SK-N-SH (cell line): ENCODE measurements around the gene ARHGAP10. TPM values are rescaled to one million over a fixed set of nuclear protein-coding genes. Genes with fewer than 3 reads are reported as not detected.

Experiments used
- CTCF ChIA-PET: fragments of 300-600, 350-600 bp; formaldehyde crosslinking; extraction: SDS; loops from one replicate; lab custom pipeline; 2021; lab: Yijun Ruan, JAX
- POLR2A ChIA-PET: fragments of 350-600 bp; sonication (Branson Sonifier 250); formaldehyde crosslinking; extraction: SDS; loops from one replicate; lab custom pipeline; 2020; ENCODE audit warnings: antibody characterized with exemption, inconsistent platforms; lab: Yijun Ruan, JAX
- DNase-seq: peaks from one replicate; pipeline ENCODE4 v3.0.0; 2012
- H2AFZ ChIP-seq: fragments of 200-600 bp; sonication (generic); 2 replicates; pipeline ENCODE4 v1.8.1; 2016; ENCODE audit warnings: antibody characterized with exemption, mild to moderate bottlenecking, low read depth
- H3F3A ChIP-seq: fragments of 200-600 bp; sonication (generic); replicated peaks from 2 replicates; pipeline ENCODE3; 2016; ENCODE audit warnings: antibody characterized with exemption, mild to moderate bottlenecking; ENCODE audit not compliant: insufficient read depth
- H3K27ac ChIP-seq, 2 experiments: fragments of 200-500 bp in 1 of 2; fragments of 200-600 bp in 1 of 2; sonication (Bioruptor generic) in 1 of 2; sonication (generic), shearing (Covaris generic) in 1 of 2; 2 replicates each; pipeline versions ENCODE4 v1.5.1 to v1.6.1; 2014 to 2016; ENCODE audit warnings: low read depth in 2 of 2, inconsistent platforms in 1 of 2, low read length in 1 of 2, mild to moderate bottlenecking in 1 of 2, mixed read lengths in 1 of 2
- H3K27me3 ChIP-seq: fragments of 200-600 bp; sonication (generic), shearing (Covaris generic); 2 replicates; pipeline ENCODE4 v1.6.1; 2016; ENCODE audit warnings: mixed run types; ENCODE audit not compliant: insufficient read depth
- H3K36me3 ChIP-seq, 2 experiments: fragments of 200-500 bp in 1 of 2; fragments of 200-600 bp in 1 of 2; sonication (Bioruptor generic) in 1 of 2; sonication (generic) in 1 of 2; replicated peaks in 1 of 2; 2 replicates each; pipeline versions ENCODE3 to v1.5.1; 2014 to 2016; ENCODE audit warnings: low read length in 1 of 2, mild to moderate bottlenecking in 1 of 2; ENCODE audit not compliant: insufficient read depth in 2 of 2, control insufficient read depth in 1 of 2
- H3K4me1 ChIP-seq, 2 experiments: fragments of 200-500 bp in 1 of 2; fragments of 200-600 bp in 1 of 2; sonication (Bioruptor generic) in 1 of 2; sonication (generic), shearing (Covaris generic) in 1 of 2; 2 replicates each; pipeline versions ENCODE4 v1.5.1 to v1.6.1; 2014 to 2016; ENCODE audit warnings: low read depth in 1 of 2, low read length in 1 of 2, mixed run types in 1 of 2; ENCODE audit not compliant: insufficient read depth in 2 of 2, control insufficient read depth in 1 of 2
- H3K4me2 ChIP-seq: fragments of 200-600 bp; sonication (generic), shearing (Covaris generic); 2 replicates; pipeline ENCODE4 v1.6.1; 2017; ENCODE audit warnings: mixed run types
- H3K4me3 ChIP-seq, 2 experiments: fragments of 200-500 bp in 1 of 2; fragments of 200-600 bp in 1 of 2; sonication (Bioruptor generic) in 1 of 2; sonication (generic), shearing (Covaris generic) in 1 of 2; 2 replicates each; pipeline versions ENCODE4 v1.5.1 to v1.8.1; 2014 to 2016; ENCODE audit warnings: low read depth in 2 of 2, inconsistent platforms in 1 of 2, low read length in 1 of 2, mild to moderate bottlenecking in 1 of 2, mixed read lengths in 1 of 2, moderate library complexity in 1 of 2
- H3K79me2 ChIP-seq: fragments of 200-600 bp; sonication (generic); 2 replicates; pipeline ENCODE4 v1.8.1; 2017; ENCODE audit warnings: mild to moderate bottlenecking; ENCODE audit not compliant: insufficient read depth
- H3K9ac ChIP-seq: fragments of 200-600 bp; sonication (generic); 2 replicates; pipeline ENCODE4 v1.6.1; 2017; ENCODE audit warnings: mixed run types
- H3K9me2 ChIP-seq: fragments of 200-600 bp; sonication (generic); 2 replicates; pipeline ENCODE4 v1.6.1; 2017; ENCODE audit warnings: mixed run types
- H3K9me3 ChIP-seq: fragments of 200-600 bp; sonication (generic); 2 replicates; pipeline ENCODE4 v1.6.1; 2017; ENCODE audit warnings: mixed run types, mild to moderate bottlenecking, moderate library complexity
- H4K20me1 ChIP-seq: fragments of 200-600 bp; sonication (generic); 2 replicates; pipeline ENCODE4 v1.6.1; 2017; ENCODE audit warnings: mild to moderate bottlenecking, mixed run types; ENCODE audit not compliant: insufficient read depth
- CHD2 ChIP-seq: fragments of 150-350 bp; IDR thresholded peaks from 2 replicates; pipeline ENCODE4 v1.6.1; 2018; ENCODE audit warnings: low read length; ENCODE audit not compliant: partially characterized antibody
- CTCF ChIP-seq: fragments of 200-600 bp; sonication (generic); IDR thresholded peaks from 2 replicates; pipeline ENCODE4 v1.6.1; 2017; ENCODE audit warnings: antibody characterized with exemption, mild to moderate bottlenecking, moderate library complexity
- EZH2phosphoT487 ChIP-seq: fragments of 200-600 bp; sonication (generic); IDR thresholded peaks from 2 replicates; pipeline ENCODE4 v1.6.1; 2017; ENCODE audit warnings: low read depth, mixed run types, mild to moderate bottlenecking, antibody characterized with exemption, moderate library complexity, borderline replicate concordance
- FOSL2 ChIP-seq: IDR thresholded peaks from 2 replicates; pipeline ENCODE4 v1.4.0; 2012; ENCODE audit warnings: low read depth, mild to moderate bottlenecking, moderate library complexity, borderline replicate concordance
- FOXJ3 ChIP-seq: sonication (generic); formaldehyde crosslinking; IDR thresholded peaks from 2 replicates; pipeline ENCODE4 v1.5.1; 2020; ENCODE audit warnings: mild to moderate bottlenecking, missing genetic modification reagents
- GABPA ChIP-seq: IDR thresholded peaks from 2 replicates; pipeline ENCODE4 v1.4.0; 2012; ENCODE audit warnings: low read depth, mild to moderate bottlenecking
- MAX ChIP-seq: IDR thresholded peaks from 2 replicates; pipeline ENCODE4 v1.4.0; 2012; ENCODE audit warnings: low read depth
- MEF2A ChIP-seq: IDR thresholded peaks from 2 replicates; pipeline ENCODE4 v1.4.0; 2012; ENCODE audit warnings: low read depth, borderline replicate concordance
- NFIC ChIP-seq: IDR thresholded peaks from 2 replicates; pipeline ENCODE4 v1.4.0; 2012; ENCODE audit warnings: borderline replicate concordance
- NRF1 ChIP-seq: IDR thresholded peaks from 2 replicates; pipeline ENCODE4 v1.6.1; 2012; ENCODE audit warnings: low read depth, mild to moderate bottlenecking, low read length
- PBX3 ChIP-seq: IDR thresholded peaks from 2 replicates; pipeline ENCODE4; 2012
- POLR2AphosphoS5 ChIP-seq: IDR thresholded peaks from 2 replicates; pipeline ENCODE4 v1.6.1; 2012; ENCODE audit warnings: low read depth, low read length
- REST ChIP-seq: IDR thresholded peaks from 2 replicates; pipeline ENCODE4 v1.6.1; 2012; ENCODE audit warnings: mild to moderate bottlenecking, low read depth, low read length, moderate library complexity
- RFX5 ChIP-seq: IDR thresholded peaks from 2 replicates; pipeline ENCODE4 v1.6.1; 2012; ENCODE audit warnings: mild to moderate bottlenecking, improper control_type of control experiment, low read length
- SIN3A ChIP-seq: IDR thresholded peaks from 2 replicates; pipeline ENCODE4 v1.6.1; 2012; ENCODE audit warnings: low read depth, mild to moderate bottlenecking, low read length, moderate library complexity, borderline replicate concordance
- SMC3 ChIP-seq: IDR thresholded peaks from 2 replicates; pipeline ENCODE4 v1.6.1; 2012; ENCODE audit warnings: low read depth, low read length, improper control_type of control experiment
- TAF1 ChIP-seq: IDR thresholded peaks from 2 replicates; pipeline ENCODE4 v1.6.1; 2012; ENCODE audit warnings: low read depth, mild to moderate bottlenecking, low read length, moderate library complexity, borderline replicate concordance
- YY1 ChIP-seq: IDR thresholded peaks from 2 replicates; pipeline ENCODE4 v1.4.0; 2012; ENCODE audit warnings: low read depth, mild to moderate bottlenecking
- WGBS: methylation state at CpG from one replicate; pipeline ENCODE4 v1.1.6; 2017; ENCODE audit warnings: low lambda C conversion rate; 5-methylcytosine and 5-hydroxymethylcytosine counted together
- polyA plus RNA-seq, 3 experiments: library from polyadenylated mRNA; depleted of rRNA; stranded (reverse); fragments of >200 nt; gene quantifications; 2 replicates each; pipeline ENCODE4 v1.2.3, GENCODE V29; 2012

Gene ARHGAP10
- polyA plus RNA-seq, 1 of the 3 experiments (the other 2 are of a cell fraction), result 15.1 TPM

- Histone ChIP-seq H3K9me2 (no peaks in the 10 kb centered on the region), H3K27ac (peak overlapping the region in 1 of 2 experiments; percentile 62; a peak in 2 of 4 replicates), H4K20me1 (no peaks in the 10 kb centered on the region), H3K27me3 (no peaks in the 10 kb centered on the region), H3K36me3 (peaks cover 8 to 16% of the 10 kb centered on the region in 2 experiments), H3K4me1 (peaks cover 0 to 9% of the 10 kb centered on the region in 2 experiments; a peak in 2 of 4 replicates), H3K4me2 (no peak overlapping the region), H3K9ac (no peak overlapping the region), H3K79me2 (no peaks in the 10 kb centered on the region), H3F3A (no peaks in the 10 kb centered on the region), H3K9me3 (no peaks in the 10 kb centered on the region), H3K4me3 (no peak overlapping the region), H2AFZ (no peak overlapping the region)
- POLR2A ChIA-PET, result no interaction called here
- TF ChIP-seq YY1 (no peak), MEF2A (no peak), POLR2AphosphoS5 (no peak), RFX5 (no peak), TAF1 (no peak), GABPA (no peak), SMC3 (no peak), REST (no peak), SIN3A (no peak), MAX (no peak), FOSL2 (no peak), CTCF (no peak), CHD2 (no peak), NRF1 (no peak), PBX3 (no peak), NFIC (no peak), EZH2phosphoT487 (no peak), FOXJ3 (no peak)
- WGBS, result 89% methylated on average over 7 of the region's 7 CpGs
- no peak for DNase-seq
- CTCF ChIA-PET, result interaction anchor here (0.6 to 1.5 kb wide), 4 partner anchors 20 to 311 kb away, joined by 3 to 5 read pairs (median 3); no protein-coding TSS in a partner anchor
These were observed 348.1 kb downstream of the ARHGAP10 start for GRCh38 chr4:148079961-148080360.
